ENCODE data around the gene PCBP3. TPM values are rescaled to one million over a fixed set of nuclear protein-coding genes. Genes with fewer than 3 reads are reported as not detected.

The PCBP3 gene
- total and polyA plus RNA-seq, 2 of the 8 experiments (the other 6 are each of a cell fraction or from before 2014, with no cell fraction given) = 3.5 to 6.3 TPM

DNA sequence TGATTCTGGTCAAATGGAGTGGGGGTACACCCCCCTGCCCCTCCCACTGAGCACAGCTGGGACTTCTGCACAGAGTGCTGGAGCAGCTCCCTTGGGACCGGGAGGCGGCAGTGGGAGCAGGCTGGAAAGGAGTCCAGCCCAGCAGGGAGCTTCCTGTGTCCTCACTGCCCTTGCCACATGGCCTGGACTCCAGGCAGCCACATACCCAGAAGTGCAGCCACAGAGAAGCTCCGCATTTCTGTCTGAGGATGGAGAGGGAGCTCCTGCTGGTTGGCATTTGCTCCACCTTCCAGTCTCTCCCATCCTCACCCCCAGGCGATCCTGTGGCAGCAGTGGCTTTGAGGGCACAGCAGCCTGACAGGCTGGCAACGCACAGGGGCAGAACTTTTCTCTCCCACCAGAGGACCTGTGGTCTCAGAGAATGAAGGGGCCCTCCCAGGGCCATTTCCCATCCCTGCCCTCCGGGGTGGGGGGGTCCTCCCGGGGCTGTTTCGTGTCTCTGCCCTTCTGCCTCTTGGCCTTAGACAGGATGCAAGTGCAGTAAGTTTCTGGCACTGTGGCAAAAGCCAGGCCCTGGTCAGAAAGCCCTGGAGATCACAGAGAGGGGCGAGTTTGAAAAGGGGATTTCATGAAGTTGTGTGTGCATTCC, 234.4 kb downstream of the PCBP3 start:
- Histone ChIP-seq H3K4me3 (ENCODE audit: extremely low read depth in 1 of 4, insufficient read depth in 2 of 4, low read depth in 3 of 4, low read length in 4 of 4) (no peak overlapping the region), H2BK5ac (ENCODE audit: low read depth, low read length) (no peak overlapping the region), H3K14ac (ENCODE audit: insufficient read length) (no peak overlapping the region), H3K18ac (ENCODE audit: extremely low read depth, low read length) (no peak overlapping the region), H3K79me2 (ENCODE audit: control insufficient read depth in 1 of 2, insufficient read depth in 2 of 2, low read length in 2 of 2) (no peaks in the 10 kb centered on the region), H3K23ac (ENCODE audit: insufficient read length) (no peak overlapping the region), H4K91ac (replicated peaks; ENCODE audit: insufficient read length, low read length) (no peak overlapping the region), H3K79me1 (ENCODE audit: low read depth, low read length) (no peaks in the 10 kb centered on the region), H3K56ac (replicated peaks; ENCODE audit: insufficient read length, low read depth, low read length) (no peak overlapping the region), H3K4me1 (replicated peaks in 1 of 4; ENCODE audit: control insufficient read depth in 3 of 4, insufficient read depth in 4 of 4, low read length in 3 of 4) (peaks cover 0 to 3% (median 0%) of the 10 kb centered on the region in 4 experiments; a peak in 3 of 7 replicates), H2AFZ (ENCODE audit: low read length) (no peak overlapping the region), H2BK120ac (replicated peaks; ENCODE audit: low read depth, low read length) (no peak overlapping the region), H3K27me3 (replicated peaks in 1 of 4; ENCODE audit: control insufficient read depth in 3 of 4, extremely low read depth in 1 of 4, insufficient read depth in 3 of 4, low read length in 3 of 4) (no peaks in the 10 kb centered on the region), H4K20me1 (replicated peaks in 1 of 2; ENCODE audit: control insufficient read depth in 1 of 2, insufficient read depth in 2 of 2, low read length in 2 of 2) (no peaks in the 10 kb centered on the region), H2BK15ac (ENCODE audit: low read length) (no peak overlapping the region), H2BK20ac (ENCODE audit: low read length) (no peak overlapping the region), H4K5ac (ENCODE audit: insufficient read length, low read depth, low read length) (no peak overlapping the region), H3K4ac (replicated peaks; ENCODE audit: insufficient read length, low read depth, low read length) (no peak overlapping the region), H3K9me3 (ENCODE audit: insufficient read depth in 2 of 2, low read depth in 1 of 2, low read length in 1 of 2) (no peaks in the 10 kb centered on the region), H2AK5ac (ENCODE audit: low read depth, low read length) (no peak overlapping the region), H3K4me2 (ENCODE audit: insufficient read depth in 1 of 2, low read depth in 2 of 2, low read length in 2 of 2) (no peak overlapping the region), H3K23me2 (ENCODE audit: low read depth, low read length) (no peaks in the 10 kb centered on the region), H3K9ac (replicated peaks in 1 of 4; ENCODE audit: extremely low read depth in 1 of 4, low read depth in 3 of 4, low read length in 3 of 4) (no peak overlapping the region), H4K8ac (ENCODE audit: extremely low read depth, insufficient read depth, low read length) (no peak overlapping the region; the same call in 1 of the 2 replicates), H3K36me3 (ENCODE audit: control insufficient read depth in 2 of 4, insufficient read depth in 4 of 4, low read length in 3 of 4) (no peaks in the 10 kb centered on the region), H3K27ac (ENCODE audit: low read depth, low read length) (no peak overlapping the region), H2BK12ac (ENCODE audit: low read depth, low read length) (no peak overlapping the region)
- ChIA-PET POLR2A (ENCODE audit: partially characterized antibody) (no interaction called here), CTCF (ENCODE audit: partially characterized antibody) (interaction anchor here (0.8 to 6.2 kb wide), 7 partner anchors 11 to 281 kb away, joined by 3 to 36 read pairs (median 4); no protein-coding TSS in a partner anchor)
- WGBS, 2 experiments (ENCODE audit: extremely low coverage in 1 of 2, insufficient coverage in 1 of 2, insufficient read length in 1 of 2, insufficient replicate concordance in 2 of 2, low coverage in 1 of 2, low lambda C conversion rate in 2 of 2, missing lambda C conversion rate in 1 of 2) = 90% methylated on average over 9 of the region's 9 CpGs; no CpG with 5 or more reads in 1 of the 2 experiments
- FAIRE-seq = no peak
- DNase-seq (ENCODE audit: low read depth in 1 of 2, low spot score in 2 of 2) = no peak
- no peak for TF ChIP-seq TBP (IDR thresholded peaks at IDR 0.05; ENCODE audit: low read depth, low read length)
- no peak for TF ChIP-seq JUN (IDR thresholded peaks at IDR 0.05; ENCODE audit: low read depth, low read length)
- no peak for TF ChIP-seq KDM4A (IDR thresholded peaks at IDR 0.05; ENCODE audit: low read depth, low read length, severe bottlenecking)
- TF ChIP-seq BCL11A (IDR thresholded peaks at IDR 0.05; ENCODE audit: low read depth in 2 of 2, low read length in 2 of 2) = no peak
